CD4-positive, alpha-beta T cell treated with Interleukin-15 for 4 hours (primary cell): Measurements from ENCODE around the gene FILIP1L.

Source experiments
- DNase-seq: peaks from one replicate; pipeline ENCODE4 v3.0.0-alpha.2; 2020; ENCODE audit warnings: low spot score

Gene FILIP1L

DNA sequence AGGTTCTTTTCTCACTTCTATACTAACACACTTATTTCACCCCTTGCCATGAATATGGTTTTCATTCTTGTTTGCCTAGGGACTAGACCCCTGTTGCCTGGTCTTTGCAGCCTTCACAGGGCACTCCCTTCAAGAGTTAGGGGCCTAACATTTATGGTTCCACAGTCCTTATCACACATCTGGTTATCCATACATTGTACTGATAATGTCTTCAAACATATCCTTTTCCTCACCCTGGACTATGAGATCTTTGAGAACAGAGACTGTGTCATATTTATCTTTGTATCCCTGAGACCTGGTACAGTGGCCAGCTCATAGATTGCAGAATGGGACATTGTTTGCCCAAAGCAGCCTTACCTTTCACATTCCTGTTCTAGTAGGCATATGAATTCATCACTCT lies 190.4 kb downstream of the FILIP1L start:
- DNase-seq = no peak

DNA sequence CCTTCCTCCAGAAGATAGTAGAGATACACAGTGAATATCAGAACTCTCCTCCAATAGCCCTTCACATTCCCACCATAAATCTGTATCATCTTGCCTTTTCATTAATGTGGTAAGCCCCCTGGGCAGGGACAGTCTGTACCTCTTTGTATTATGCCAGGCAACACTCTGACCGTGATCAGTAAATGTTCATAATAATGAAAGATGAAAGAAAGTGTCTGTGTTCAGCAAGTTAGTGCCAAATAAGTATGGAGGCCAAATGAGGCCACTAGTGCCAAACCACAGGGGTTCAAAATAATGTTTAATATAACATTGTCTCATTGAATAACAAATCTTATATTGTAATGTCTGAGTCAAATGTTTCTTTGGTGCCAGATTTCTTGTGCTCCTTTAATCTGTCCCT lies 192.3 kb downstream of the FILIP1L start:
- DNase-seq = no peak

DNA sequence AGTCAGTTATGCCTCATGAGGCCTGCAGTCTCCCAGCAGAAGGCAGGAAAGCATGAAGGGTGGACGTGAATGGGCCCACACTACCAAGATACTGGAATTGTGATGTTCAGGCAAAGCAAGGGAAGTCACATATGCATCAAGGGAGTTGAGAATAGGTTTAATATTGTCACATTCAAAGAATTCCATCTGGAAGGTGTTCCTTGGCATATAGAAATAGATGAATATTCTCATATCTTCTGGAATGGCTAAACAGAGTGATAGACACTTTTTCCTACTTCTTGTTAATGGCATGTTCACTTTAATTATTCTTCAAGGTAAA lies 193.0 kb downstream of the FILIP1L start:
- DNase-seq = no peak

DNA sequence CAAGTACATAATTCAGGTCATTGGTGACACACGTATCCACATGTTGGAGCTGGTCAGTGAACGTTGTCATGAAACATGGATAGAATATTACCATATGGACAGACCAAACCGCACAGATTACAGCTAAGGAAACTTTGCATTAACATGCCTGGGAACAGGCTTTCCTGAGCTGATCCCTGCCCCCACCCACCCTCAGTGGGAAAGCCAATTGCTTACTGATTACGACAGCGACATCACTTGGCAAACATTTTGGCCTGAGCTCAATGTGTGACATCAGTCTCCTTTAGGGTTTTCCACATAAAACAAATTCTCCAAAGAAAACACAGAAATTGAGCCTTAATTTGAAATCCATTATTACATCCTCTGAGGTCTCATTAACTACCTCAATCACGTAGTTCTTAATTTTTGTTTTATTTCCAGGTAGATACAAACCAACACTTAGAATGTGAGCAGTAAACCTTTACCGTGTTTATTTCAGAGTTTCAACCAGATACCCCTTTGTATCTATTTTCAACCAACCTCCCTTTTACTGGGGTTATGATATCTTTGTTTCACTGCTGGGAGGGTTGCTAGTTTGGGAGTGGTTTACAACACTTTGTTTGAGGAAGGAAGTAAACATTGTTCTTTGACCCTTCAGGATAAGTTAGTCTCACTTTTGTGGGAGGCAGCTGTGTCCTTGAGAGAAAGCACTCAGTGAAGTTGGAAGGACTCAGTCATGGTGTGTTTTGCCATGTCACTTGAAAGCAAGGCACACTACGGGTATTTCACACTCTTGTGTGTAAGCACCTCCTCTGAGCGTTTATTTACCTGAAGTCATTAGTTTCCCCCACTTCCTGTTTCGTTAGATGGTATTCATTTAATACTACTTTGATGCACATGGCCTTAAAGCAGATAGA lies 193.6 kb downstream of the FILIP1L start:
- no peak for DNase-seq

DNA sequence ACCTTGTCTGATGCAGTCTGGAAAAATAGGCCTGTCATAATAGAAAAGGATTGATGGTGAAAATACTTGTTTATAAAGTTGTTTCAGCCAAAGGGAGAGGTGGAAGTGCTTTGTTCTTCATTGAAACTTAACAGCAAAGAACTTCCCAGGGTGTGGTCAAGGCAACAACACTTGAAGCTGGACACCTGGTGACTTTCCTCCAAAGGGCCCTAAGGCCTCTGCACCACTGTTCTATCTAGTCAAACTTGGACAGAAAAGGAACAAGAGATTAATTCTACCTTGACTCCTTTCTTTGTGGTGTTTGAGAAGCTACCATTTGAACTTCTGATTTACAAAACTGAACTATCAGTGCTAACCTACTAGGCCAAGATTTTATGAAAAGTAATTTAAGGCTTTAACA lies 194.6 kb downstream of the FILIP1L start:
- DNase-seq = no peak

DNA sequence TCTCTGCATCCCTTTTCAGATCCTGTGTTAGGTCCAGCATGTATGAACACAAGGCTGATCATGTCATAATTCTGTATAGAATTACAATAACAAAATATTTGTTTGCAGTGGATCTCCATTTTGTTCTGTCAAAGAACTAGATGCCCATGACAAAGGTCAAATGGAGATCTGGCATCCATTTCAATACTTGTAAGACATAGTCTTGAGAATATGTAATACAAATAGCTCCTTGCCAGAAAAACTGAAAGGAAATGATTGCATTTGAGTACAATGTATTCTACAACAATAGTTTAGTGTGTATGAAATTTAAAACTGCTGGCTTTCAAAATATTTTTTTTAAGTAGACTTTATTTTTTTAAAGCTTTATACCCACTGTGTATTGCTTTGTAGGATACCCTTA lies 195.6 kb downstream of the FILIP1L start:
- DNase-seq = no peak

DNA sequence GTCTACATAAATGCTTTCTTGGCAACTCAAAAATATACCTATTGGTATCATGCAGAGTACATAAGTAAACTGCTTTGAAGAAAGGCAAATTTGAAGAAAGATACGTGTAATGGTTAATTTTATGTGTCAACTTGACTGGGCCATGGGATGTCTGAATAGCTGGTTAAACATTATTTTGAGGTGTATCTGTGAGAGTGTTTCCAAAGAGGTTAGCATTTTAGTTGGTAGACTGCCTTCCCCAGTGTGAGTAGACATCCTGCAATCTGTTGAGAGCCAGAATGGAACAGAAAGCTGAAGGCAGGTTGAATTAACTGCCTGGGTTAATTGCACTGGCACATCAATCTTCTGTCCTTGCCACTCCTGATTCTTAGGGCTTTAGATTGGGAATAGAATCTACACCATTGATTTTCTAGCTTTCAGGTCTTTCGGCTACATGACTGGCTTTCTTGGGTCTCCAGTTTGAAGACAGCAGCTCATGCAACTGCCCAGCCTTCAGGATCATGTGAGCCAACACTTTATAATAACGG lies 198.3 kb downstream of the FILIP1L start:
- no peak for DNase-seq

DNA sequence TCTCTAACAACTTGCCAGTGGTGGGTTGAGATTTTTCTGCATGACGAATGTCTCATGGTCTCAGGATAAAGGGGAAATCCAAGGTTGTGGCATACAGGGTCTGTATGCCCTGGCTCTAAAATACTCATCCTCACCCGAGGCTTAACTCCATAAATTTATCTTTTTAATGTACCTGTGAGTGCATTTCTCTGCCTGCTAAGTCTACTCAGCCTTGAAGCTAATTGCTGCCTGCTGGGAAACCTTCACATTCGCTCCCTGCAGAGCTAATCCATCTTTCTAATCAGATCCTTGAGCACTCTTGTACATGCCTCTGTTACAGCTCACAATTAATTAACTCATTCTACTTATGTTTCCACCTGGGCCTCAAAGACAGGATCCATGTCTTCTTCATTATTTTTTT lies 202.9 kb downstream of the FILIP1L start:
- DNase-seq = no peak

DNA sequence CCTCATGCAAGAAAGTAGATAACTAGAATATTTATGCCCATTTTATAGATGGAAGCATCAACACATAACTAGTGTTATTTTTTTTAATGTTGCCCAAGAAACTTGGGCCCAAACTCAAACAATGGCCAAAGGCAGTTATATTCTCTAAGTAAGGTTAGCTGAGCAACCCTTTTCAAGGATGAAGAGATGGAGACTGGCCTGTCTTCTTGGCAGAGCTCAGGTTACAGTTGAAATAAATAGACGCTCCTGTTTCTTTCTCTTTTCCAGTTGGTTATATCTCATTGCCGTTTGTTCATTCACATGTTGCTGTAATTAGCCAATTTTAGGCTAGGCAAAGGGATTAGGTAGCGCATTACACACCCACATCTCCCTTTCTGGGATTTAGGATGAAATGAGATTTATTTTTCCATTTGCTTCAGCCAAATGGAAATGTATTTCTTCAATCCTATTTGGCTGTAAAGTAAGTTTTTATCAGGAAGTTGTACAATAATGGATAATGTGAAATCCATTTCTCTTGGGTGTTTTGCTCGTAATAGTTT lies 203.5 kb downstream of the FILIP1L start:
- no peak for DNase-seq

DNA sequence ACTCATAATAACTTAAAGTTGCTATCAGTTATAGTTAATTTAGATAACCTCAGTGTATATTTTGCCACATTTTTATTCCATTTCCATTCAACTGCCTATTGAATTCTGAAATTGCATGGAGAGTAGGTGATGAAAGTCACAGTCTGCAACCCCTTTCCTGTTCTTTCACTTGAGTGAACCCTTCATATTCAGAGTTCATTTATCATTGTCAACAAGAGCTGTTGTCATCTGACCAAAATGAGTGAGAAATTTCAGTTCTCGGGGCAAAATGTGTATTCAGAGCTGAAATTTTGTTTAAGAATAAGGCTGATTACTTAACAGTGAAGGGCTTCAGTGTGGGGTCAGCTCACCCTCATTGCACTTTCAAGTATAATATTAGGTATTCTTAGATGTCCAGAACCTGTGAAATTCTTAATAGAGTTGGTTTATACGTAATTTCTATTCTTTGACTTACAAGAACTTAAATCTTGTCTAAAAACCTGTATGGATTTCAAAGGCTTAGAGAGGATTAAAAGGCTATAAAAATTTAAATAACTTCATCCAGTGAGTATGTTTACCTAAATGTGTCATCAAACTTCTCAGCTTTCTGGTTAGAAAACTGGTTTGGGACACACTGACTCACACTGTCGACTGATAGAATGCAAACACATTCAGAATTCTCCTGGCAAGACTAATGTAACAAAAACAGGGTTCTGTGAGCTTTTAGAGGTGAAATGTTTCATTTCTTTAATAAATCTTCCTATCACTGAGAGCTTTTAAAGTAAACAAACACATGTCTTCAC lies 204.4 kb downstream of the FILIP1L start:
- DNase-seq = no peak

DNA sequence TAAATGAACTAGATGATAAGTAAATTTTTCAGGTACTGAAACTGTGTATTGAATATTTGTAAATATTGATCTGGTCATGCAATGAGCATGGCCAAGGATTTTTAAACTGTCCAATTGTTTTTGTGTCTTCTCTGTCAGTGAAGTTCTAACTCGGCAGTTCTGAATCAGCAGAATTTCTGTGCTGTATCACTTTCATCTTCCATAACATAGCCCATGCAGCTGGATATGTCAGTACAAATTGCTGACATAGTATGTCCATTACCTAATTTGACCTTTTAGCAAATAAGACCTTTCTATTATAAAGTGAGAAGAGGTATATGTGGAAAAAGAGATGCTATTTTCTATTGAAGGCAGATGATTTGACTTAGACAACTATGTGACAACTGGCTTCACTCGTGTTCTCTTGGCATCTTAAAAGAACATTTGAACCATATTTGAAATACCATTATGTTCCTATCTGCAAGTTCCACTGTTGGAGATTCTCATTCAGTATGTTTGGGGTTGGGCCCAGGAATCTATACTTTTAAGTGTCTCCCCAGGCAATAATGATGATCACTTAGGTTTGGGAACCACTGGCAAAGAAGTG lies 206.2 kb downstream of the FILIP1L start:
- DNase-seq = no peak

DNA sequence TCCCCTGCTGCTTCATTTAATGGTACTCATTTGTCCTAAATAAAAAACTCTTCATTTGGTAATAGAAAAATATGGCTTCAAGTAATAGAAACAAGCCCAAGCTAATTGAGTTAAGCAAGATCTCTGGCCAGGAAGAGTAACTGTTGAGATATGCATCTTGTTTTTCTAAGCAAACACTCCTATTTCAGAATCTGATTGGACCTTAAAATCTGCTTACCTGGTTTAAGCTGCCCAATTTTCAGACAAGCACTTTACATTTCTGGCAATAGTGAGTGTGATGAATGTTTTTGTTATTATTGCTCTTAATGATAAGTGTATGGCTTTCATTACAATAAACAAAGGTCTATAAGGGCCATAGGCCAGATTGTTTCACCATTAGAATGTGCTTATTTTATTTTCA lies 210.4 kb downstream of the FILIP1L start:
- DNase-seq = no peak

DNA sequence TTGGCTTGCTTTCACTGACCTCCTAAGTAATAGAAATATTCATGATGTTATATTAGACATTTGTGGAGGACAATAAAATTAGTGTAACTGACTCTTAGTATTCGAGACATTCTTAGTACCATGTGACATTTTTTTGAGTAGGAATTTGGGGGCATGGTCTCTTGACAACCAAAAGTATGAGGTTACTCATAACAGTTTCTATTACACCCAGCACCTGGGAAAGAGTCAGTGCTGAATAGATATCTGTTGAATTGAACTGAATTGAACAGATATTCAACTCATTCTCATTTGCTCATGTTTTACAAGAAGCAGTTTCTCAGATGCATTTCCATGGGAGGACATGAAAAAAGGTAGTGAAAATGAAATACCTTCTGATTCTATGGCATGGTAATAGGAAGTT lies 212.2 kb downstream of the FILIP1L start:
- DNase-seq = no peak

DNA sequence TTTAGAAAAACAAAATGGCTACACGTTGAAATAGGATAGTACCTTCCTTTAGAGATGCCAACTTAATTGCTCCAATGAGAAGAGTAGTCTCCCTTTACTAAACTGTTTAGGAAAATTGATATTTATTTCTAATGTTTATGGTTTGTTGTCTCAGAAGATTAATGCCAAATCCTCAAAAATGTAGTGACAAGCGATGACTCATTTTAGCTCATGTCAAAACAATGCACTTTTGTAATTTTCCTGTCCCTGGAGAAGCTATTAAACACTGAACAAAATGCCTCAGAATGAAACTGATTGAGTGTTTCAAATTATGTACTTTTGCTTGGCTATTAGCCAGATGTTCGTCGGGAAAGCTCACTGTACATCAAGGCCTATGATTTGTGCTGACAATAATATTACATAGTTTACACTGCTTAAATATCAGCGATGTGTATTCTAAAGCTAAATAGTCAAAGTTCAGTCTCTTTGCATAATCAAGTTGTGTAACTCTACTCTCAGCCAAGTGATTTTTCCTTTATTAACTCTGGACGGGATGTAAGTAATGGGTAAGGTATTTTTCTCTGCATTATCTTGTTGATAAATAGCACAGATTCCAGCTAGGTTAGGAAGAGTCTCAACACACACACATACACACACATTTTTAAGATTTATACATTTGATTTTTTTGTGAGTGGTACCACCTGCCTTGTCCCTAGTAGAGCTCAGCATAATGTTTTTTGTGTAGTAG lies 212.9 kb downstream of the FILIP1L start:
- no peak for DNase-seq

DNA sequence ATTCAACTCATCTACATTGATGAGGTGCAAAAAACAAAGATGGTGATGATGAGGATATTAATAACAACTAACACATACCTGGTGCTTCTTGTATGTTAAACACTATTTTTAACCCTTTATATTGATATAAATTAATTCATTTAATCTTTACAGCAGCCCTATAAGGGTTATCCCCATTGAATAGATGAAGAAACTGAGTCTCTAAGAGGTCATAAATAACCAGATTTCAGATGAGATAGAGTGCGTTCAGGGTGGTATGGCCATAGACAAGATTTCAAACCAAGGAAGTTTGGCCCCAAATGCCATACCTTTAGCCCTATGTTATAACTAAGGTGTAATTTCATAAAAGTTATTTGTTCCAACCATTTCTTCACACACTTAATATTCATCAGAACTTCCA lies 214.1 kb downstream of the FILIP1L start:
- no peak for DNase-seq

DNA sequence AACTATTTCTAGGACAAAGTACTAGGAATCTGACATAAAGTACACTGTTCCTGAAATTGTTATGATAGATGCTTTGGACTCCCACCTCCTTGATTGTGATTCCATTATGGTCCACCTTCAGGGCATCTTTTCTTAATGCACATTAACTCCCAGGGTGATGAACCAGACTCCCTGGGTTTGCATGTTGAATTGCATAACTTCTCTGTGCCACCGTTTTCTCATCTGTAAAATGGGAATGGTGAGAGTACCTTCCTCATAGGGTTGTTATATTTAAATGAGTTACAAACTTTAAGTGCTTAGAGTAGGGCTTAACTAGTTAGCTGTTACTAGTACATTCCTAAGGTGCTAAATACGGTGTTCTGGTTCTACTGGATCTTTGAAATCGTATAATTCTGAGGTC lies 214.7 kb downstream of the FILIP1L start:
- DNase-seq = no peak

DNA sequence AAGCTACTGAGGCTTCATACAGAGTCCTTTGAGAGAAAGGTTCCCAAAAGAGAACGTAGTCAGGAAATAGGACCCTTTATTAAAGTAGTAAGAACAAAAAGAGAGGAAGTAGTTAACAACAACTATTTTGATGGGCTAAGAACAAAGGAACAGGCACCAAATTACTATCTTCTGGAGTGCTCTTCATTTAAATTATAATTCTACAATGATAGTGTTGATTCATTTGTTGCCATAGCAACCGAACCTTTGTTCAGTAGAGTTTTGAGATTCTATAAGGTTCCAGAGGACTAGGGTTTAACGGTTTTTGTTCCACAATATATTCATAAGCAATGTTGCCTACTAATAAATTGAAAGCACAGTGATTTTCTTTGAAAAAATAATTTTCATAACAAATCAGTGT lies 217.8 kb downstream of the FILIP1L start:
- no peak for DNase-seq

DNA sequence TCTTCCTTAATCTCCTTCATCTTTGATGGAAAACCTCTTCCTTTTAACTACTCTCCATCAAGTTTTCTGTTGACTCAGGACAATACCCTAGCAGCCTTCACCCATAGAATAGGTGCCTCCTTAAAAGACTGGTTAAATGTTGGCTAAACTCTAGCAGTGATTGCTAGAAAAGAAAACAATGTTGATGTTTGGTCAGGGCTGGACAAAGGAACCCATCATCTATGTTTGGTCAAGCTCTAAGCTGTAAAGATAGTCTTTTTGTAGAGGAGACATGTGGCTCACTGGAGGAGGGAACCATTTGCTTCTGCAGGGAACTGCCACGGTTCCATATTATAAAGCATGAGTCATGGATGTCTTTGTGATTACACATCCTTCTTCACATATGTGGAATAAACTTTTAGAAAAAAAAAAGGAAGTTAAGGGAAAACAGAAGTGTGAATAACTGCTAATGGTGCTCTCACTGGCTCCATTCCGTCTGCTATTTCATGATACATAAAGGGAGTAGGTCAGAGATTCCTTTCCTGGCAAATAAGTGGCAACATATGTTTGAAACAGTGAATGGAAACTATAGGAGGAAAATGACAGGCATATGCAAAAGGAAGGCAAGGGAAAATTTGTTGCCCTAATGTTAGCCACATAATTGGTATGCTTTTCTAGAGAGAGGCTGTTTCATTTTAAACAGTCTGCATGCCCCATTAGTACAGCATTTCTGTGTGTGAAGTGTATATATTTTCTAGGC lies 218.4 kb downstream of the FILIP1L start:
- no peak for DNase-seq

DNA sequence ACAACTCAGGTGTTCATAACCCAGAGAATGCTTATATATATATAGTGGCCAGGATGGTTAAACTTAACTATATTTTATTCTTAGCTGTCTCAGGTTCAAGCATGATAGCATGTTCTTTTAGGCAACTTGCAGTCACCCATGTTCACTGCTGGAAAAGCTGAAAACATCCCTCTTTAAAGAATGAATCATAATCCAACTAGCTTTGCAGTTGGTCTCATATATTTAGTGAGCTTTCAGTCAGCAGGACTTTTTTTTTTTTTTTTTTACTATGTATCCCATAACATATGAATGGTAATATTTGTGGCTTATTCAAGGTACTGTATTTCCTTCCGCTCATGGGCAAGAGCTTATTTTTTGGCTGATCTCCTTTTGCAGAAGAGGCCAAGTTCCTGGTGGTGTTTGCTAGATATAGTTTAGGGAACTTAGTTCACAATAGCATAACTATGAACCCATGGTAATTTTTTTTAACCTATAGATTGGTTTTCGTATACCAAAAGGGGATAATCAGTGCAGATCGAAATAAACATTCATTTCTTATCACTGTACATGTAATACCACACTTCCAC lies 219.1 kb downstream of the FILIP1L start:
- DNase-seq = no peak

DNA sequence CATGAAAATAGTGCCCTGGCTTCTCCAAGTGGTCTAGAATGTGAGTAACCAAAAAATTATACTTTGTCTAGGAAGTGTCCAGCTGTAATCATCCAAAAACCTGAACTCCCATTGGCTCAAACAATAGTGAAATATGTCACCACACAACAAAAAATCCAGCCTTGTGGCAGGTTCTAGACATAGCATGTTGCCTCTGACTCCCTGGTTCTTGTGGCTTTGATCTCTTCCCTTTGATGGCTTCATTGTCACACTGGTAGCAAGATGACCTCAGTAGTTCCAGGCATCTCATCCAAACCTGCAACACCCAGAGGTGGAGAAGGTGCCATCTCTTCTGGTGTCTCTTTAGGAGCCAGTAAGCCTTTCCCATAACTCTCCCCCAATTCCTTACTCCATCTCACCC lies 222.0 kb downstream of the FILIP1L start:
- DNase-seq = no peak
